ENCODE data around the gene CTPS2.

The CTPS2 gene

GRCh38 chrX:16559206-16559619 lies 153.3 kb downstream of the CTPS2 start:
- DNase-seq (ENCODE audit: low read depth), result no peak

GRCh38 chrX:16558489-16558888 lies 154.0 kb downstream of the CTPS2 start:
- DNase-seq (ENCODE audit: low read depth), result no peak

- no peak for DNase-seq (ENCODE audit: low read depth)
Observed at GRCh38 chrX:16552546-16552945, 159.9 kb downstream of the CTPS2 start.

- DNase-seq (ENCODE audit: low read depth), result no peak
Observed at GRCh38 chrX:16547644-16548043, 164.8 kb downstream of the CTPS2 start.

GRCh38 chrX:16544969-16545368 lies 167.5 kb downstream of the CTPS2 start:
- DNase-seq (ENCODE audit: low read depth), result no peak

Data from stimulated activated CD8-positive, alpha-beta memory T cell treated with anti-CD3 and anti-CD28 coated beads, Interleukin-12 subunit alpha, Interleukin-12 subunit beta, amount 100 ng/mL, for 1 hour (primary cell).